Activated CD8-positive, alpha-beta memory T cell treated with anti-CD3 and anti-CD28 coated beads for 1 hour (primary cell): ENCODE data around the gene LRRC1.

ENCODE experiments used
- DNase-seq, 2 donors: peaks; one replicate each; pipeline ENCODE4 v3.0.0-alpha.2; 2020; ENCODE audit warnings: low read depth in 1 of 2; ENCODE audit errors: extremely low read depth in 1 of 2

The LRRC1 gene

GRCh38 chr6:53877151-53877550, 82.3 kb downstream of the LRRC1 start:
- DNase-seq = no peak

- DNase-seq = no peak
Observed at GRCh38 chr6:53878808-53879207, 84.0 kb downstream of the LRRC1 start.

DNA sequence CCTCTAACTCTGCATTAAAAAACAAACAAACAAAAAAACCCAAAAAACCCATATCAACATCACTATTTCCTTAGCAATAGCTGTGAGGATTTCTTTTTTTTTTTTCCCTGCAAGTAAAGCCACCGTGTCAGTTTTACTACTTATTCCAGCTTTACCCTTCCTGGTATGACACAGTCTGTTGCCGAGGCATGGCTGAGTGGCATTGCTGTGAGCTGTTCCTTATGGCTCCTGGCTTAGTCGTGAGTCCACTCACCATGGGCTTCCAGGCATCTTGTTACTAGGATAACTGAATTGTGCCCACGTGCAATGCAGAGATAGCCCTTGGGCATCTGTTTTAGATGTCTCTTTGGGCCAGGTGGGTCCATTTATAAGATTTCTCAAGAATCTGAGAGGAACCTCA, 84.8 kb downstream of the LRRC1 start:
- no peak for DNase-seq

DNA sequence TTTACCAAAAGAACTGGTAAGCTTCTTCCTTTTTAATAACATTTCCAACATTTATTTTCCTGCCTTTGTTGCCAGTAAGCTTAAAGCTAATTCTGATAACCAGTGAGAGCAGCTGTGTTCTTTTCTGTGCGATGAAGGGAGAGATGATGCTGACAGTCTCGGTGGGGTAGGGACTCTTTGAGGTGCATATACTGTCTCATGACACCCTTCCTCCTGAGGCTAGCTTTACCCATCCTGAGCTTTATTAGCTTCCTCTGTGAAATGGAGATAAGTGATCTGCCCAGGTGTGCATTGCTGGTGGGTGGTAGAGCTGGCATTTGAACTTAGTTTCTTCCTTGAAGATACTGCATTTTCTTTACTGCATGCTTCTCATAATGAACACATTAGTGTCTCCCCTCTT, 92.5 kb downstream of the LRRC1 start:
- no peak for DNase-seq

DNA sequence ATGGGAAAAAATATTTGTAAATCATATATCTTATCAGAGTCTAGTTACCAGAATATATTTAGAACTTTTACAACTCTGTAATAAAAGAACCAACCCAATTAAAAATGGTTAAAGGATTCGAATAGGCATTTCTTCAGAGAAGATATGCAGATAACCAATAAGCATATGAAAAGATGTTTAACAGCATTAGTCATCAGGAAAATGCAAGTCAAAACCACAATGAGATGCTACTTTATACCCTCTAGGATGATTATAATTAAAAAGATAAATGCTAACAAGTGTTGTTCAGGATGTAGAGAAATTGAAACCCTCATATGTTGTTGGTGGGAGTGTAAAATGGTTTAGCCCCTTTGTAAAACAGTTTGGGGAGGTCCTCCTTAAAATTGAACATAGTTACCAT, 94.1 kb downstream of the LRRC1 start:
- no peak for DNase-seq

- DNase-seq = no peak
Observed at GRCh38 chr6:53889365-53889764, 94.6 kb downstream of the LRRC1 start.

- no peak for DNase-seq
Observed at GRCh38 chr6:53892707-53893106, 97.9 kb downstream of the LRRC1 start.

- no peak for DNase-seq
Observed at GRCh38 chr6:53894091-53894490, 99.3 kb downstream of the LRRC1 start.

DNA sequence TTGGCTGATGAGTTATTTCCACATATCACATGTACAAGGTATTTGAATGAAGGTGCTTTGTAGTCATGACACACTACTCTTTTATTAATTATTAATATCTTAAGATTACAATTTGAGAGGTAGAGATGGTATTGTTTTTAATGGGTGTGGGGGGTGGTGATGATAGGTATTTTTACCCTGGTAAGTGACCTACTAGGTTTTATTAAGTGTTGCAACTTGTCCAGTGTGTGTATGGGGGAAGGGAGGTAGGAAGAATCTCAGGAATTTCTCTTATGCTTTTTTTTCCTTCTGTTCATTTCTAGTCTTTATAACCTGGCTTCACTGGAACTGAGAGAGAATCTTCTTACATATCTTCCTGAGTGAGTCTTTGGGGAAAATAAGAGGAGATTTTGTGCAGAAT, 101.4 kb downstream of the LRRC1 start:
- no peak for DNase-seq

GRCh38 chr6:53898026-53898795, 103.4 kb downstream of the LRRC1 start:
- DNase-seq = no peak

DNA sequence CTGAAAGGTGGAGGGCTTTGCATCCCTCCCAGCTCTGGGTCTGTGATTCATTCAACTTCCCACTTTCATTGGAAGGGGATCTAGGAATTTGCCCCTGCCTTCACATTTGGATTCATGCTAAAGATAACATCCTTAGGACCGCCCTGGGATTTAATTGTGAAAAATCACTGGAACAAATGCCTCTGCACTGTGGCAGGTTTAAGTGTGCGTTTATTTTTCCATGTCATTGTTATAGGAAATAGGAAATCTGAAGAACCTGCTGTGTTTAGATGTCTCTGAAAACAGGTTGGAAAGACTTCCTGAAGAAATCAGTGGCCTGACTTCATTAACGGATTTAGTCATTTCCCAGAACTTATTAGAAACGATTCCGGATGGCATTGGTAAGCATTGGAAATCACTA, 104.7 kb downstream of the LRRC1 start:
- DNase-seq = no peak

- DNase-seq = no peak
Observed at GRCh38 chr6:53903357-53903756, 108.6 kb downstream of the LRRC1 start.

GRCh38 chr6:53906103-53906502, 111.3 kb downstream of the LRRC1 start:
- DNase-seq = no peak

DNA sequence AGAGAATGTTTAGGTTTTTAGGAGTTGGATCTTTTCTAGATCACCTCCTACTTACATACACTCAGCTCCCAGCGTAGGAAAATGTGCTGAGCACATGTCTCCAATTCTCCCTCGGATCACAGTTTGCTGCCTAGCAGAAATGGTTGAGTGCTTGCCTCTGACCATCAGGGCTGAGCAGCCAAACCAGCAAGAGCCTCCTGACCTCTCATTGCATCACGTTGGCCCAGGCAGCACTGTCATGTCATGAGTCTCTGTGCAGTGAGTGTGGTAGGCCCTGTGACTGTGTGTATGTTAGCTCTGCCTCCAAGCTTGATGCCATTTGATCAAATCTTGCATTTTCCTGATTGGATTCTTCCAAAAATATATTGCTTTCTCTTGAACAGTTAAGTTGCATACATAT, 112.0 kb downstream of the LRRC1 start:
- no peak for DNase-seq

GRCh38 chr6:53910834-53911233, 116.0 kb downstream of the LRRC1 start:
- no peak for DNase-seq

DNA sequence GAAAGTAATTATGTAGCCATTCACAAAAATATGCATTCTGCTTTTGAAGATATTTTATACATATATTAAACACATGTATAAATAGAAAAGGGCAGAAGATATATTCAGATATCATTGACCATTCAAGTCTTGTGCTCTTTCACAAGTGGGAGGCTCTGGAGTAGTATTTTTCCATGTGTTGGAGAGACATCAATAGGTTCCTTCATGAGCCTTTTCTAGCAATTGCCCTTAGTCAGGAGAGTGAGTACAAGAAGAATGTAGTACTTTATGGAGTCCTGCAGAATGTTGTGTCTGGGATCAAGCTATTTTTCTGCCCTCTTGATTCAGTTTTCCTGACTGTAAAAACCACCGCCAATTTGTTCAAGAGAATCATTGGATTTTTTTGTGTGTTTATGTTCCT, 117.9 kb downstream of the LRRC1 start:
- DNase-seq = no peak

GRCh38 chr6:53913286-53913685, 118.5 kb downstream of the LRRC1 start:
- no peak for DNase-seq

GRCh38 chr6:53915026-53915691, 120.4 kb downstream of the LRRC1 start:
- DNase-seq = no peak

DNA sequence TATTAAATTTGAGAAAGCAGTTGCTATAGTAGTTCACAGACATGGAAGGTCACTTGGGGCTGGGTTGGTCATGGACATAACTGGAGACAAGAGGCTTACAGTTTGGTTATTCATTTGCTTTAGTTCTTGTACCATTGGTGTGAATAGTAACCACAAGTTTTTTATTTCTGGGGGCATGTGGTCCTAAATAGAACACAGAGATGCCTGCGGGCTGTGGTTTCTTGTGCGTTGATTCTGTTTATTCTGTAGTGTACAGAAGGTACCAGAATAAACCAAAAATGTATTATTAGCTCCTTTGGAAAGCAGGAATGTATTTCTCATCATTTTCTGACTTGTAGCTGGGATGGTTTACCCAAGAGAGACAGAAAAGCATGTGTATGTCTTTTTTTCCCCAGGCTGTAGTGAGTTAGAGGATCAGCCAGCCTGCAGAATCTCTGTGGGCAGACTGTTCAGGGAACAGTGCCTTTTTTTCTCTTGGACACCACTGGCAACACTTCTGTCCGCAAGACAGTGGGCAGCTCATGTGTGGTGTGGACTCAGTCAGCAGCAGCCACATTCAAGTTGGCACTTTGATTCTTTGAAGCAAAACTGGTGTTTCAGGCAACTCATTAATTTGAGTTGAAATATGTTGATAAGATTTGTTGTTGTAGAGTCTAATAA, 122.1 kb downstream of the LRRC1 start:
- DNase-seq = no peak

GRCh38 chr6:53917464-53917842, 122.6 kb downstream of the LRRC1 start:
- DNase-seq = no peak

DNA sequence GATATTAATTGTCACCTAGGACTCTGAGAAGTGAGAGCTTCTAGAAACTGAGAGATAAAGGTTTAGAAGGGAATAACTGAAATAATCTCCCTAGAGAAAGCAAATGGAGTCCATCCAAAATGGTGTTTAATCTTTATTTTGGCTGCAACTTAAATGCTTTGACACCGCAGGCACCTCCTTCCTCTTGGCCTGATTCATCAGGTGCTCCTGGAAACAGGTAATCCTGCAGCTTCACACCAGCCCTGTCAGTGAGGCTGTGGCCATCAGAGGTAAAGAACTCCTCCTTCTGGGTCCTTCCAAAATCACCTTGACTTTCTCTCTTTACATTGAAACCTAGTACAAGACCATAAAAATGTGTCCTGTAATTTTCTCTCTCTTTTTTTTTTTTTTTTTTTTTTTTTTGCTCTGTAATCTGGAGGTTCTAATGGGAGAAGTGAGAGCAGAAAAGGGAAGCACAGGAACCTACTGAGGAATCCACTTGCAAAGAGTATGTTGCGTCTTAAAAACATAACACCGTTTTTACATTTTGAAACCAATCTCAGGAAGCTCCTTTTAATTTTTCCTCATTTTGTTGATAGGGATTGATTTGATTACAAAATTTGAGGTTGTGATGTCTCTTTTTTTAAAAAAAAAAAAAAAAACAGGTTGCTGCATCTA, 124.2 kb downstream of the LRRC1 start:
- no peak for DNase-seq
